GM20000 (cell line): Measurements from ENCODE around the gene ZNF800.
"Not testable (repeated sequence)": the region's sequence is repeated elsewhere in the genome, so short reads cannot be mapped to it uniquely, and the experiment has no call there.

ENCODE experiments used
- DNase-seq: peaks from one replicate; pipeline ENCODE4 v3.0.0; 2012; ENCODE audit warnings: low spot score
- TF ChIP-seq, protein P1 (sequence below): IDR thresholded peaks from 2 replicates; pipeline ENCODE4 v1.5.1; 2012; ENCODE audit warnings: mild to moderate bottlenecking, control low read depth; ENCODE audit errors: extremely low read depth, missing control alignments

ZNF800 gene

GRCh38 chr7:127404286-127405072, 12.0 kb upstream of the ZNF800 start:
- TF ChIP-seq, protein P1, sequence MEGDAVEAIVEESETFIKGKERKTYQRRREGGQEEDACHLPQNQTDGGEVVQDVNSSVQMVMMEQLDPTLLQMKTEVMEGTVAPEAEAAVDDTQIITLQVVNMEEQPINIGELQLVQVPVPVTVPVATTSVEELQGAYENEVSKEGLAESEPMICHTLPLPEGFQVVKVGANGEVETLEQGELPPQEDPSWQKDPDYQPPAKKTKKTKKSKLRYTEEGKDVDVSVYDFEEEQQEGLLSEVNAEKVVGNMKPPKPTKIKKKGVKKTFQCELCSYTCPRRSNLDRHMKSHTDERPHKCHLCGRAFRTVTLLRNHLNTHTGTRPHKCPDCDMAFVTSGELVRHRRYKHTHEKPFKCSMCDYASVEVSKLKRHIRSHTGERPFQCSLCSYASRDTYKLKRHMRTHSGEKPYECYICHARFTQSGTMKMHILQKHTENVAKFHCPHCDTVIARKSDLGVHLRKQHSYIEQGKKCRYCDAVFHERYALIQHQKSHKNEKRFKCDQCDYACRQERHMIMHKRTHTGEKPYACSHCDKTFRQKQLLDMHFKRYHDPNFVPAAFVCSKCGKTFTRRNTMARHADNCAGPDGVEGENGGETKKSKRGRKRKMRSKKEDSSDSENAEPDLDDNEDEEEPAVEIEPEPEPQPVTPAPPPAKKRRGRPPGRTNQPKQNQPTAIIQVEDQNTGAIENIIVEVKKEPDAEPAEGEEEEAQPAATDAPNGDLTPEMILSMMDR = no peak
- DNase-seq = no peak

GRCh38 chr7:127396184-127396583, 3.7 kb upstream of the ZNF800 start:
- DNase-seq = no peak
- TF ChIP-seq, protein P1 = no peak

DNA sequence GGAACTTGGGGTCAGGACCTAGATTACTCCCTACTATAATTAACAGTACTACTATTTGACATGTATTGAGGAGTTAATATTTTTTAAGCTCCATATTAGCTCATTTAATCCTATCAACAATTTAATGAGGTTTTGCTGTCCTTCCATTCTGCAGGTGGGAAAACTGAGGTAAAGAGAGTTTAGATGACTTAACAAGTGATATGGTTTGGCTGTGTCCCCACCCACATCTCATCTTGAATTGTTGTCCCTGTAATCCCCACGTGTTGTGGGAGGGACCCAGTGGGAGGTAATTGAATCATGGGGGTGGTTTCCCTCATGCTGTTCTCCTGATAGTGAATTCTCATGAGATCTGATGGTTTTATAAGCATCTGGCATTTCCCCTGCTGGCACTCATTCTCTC, 2.6 kb upstream of the ZNF800 start:
- not testable (repeated sequence) for DNase-seq

- no peak for DNase-seq
- TF ChIP-seq, protein P1 = no peak
Observed at GRCh38 chr7:127393368-127394058, 1.0 kb upstream of the ZNF800 start.

GRCh38 chr7:127392182-127392565, 334 bp downstream of the ZNF800 start:
- TF ChIP-seq, protein P1 = no peak
- DNase-seq = peak; percentile 78

DNA sequence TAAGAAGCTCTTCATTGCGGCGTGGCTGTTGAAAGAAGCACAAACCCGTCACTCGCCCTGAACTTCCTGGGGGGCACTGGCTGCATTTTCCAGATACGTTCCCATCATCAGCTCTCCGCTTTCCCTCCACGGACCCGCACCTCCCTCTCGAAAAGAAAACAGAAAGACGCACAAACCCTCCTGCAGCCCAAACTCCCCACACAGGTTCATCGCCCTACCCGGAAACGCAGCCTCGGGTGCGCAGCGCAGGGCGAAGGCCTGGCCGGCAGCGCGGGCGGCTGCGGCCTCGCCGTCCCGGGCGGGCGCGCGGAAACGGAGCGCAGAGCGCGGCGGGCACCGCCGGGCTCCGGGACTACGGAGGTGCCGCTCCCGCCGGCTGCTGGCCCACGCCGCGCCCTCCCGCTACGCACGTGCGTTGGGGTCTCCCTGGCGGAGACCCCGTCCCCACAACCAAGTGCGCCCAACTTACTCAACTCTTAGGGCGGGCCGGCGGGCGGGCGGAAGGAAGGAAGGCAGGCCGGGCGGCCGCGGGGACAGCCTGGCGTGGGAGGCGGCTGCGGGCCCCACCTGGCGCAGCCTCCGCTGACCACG, 822 bp downstream of the ZNF800 start:
- peak; percentile 59 for DNase-seq
- TF ChIP-seq, protein P1 = no peak

DNA sequence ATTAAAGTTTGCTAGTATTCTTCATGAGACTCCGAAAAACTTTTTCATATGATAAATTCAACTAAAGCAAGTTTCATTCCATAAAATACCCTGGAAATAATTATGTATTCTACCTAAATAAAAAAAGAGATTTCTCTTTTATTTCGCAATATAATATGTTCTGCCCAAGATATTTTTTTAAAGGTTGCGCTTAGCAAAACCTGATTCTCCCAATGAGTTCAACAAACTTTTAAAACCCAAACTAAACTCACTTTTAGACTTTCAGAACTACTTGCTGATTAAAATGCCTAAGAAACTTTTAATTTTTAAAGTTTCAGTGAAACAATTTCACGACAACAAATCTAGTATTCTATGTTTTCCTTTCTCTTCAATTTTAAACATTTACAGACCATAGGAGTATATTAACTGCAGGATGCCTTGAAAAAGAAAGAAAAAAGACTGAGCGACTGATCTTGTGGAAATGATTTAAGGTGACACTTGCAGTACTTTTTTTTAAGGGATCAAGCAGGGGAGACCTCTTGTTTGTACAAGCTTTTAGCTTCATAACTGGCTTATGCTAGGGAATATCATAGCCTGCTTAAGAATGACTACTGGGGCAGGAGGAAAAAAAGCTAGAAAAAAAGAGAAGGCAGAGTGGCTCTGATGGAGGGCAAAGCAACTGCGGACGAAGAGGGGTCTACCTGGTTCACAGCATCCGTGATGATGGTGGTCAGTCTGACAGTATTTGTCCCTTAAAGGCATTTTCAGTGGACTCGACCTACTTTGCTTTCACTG, 1.5 kb downstream of the ZNF800 start:
- TF ChIP-seq, protein P1 = no peak
- no peak for DNase-seq
